Progenitor cell of endocrine pancreas (in vitro differentiated cells): ENCODE results near the gene CR1L. TPM values are rescaled to one million over a fixed set of nuclear protein-coding genes. Genes with fewer than 3 reads are reported as not detected.

ENCODE experiments used
- DNase-seq: peaks from one replicate; pipeline ENCODE4 v3.0.0; 2021; ENCODE audit warnings: low spot score; ENCODE audit not compliant: unreplicated experiment
- H3K27ac Mint-ChIP-seq: 2 replicates; pipeline ENCODE4 v1.8.0; 2021; ENCODE audit warnings: mild to moderate bottlenecking, moderate library complexity, mixed read lengths
- H3K27me3 Mint-ChIP-seq: 2 replicates; pipeline ENCODE4 v1.8.0; 2021; ENCODE audit warnings: mixed read lengths
- H3K36me3 Mint-ChIP-seq: 2 replicates; pipeline ENCODE4 v1.8.0; 2022; ENCODE audit warnings: mixed read lengths; ENCODE audit not compliant: insufficient read depth
- H3K4me1 Mint-ChIP-seq: 2 replicates; pipeline ENCODE4 v1.8.0; 2021; ENCODE audit warnings: low read depth, mixed read lengths
- H3K4me3 Mint-ChIP-seq: 2 replicates; pipeline ENCODE4 v1.8.0; 2021; ENCODE audit warnings: low read depth, mild to moderate bottlenecking, moderate library complexity, mixed read lengths
- H3K9me3 Mint-ChIP-seq: 2 replicates; pipeline ENCODE4 v1.8.0; 2021; ENCODE audit warnings: low read depth, mixed read lengths
- CTCF ChIP-seq: fragments of 200-600 bp; sonication (generic); IDR thresholded peaks from one replicate; pipeline ENCODE4 v1.5.0; 2021; ENCODE audit warnings: antibody characterized with exemption, mild to moderate bottlenecking; ENCODE audit not compliant: unreplicated experiment
- total RNA-seq: library from RNA; stranded (reverse); gene quantifications from 2 replicates; pipeline ENCODE4 v1.2.1, GENCODE V29; 2021

The CR1L gene
- total RNA-seq, 1 donor from 2014 or later = not detected

GRCh38 chr1:207752456-207752998 is 107.6 kb downstream of the CR1L start:
- peak; percentile 27 for DNase-seq
- H3K27ac Mint-ChIP-seq = peak overlapping the region; percentile 99
- peaks cover 2% of the 10 kb centered on the region for H3K9me3 Mint-ChIP-seq
- no peaks in the 10 kb centered on the region for H3K36me3 Mint-ChIP-seq
- peak overlapping the region; percentile 99 for H3K4me3 Mint-ChIP-seq
- TF ChIP-seq CTCF = no peak
- H3K4me1 Mint-ChIP-seq = peaks cover 56% of the 10 kb centered on the region
- no peaks in the 10 kb centered on the region for H3K27me3 Mint-ChIP-seq

GRCh38 chr1:207753611-207754010 is 108.7 kb downstream of the CR1L start:
- peak overlapping the region; percentile 99 for H3K4me3 Mint-ChIP-seq
- no peaks in the 10 kb centered on the region for H3K36me3 Mint-ChIP-seq
- peaks cover 56% of the 10 kb centered on the region for H3K4me1 Mint-ChIP-seq
- H3K9me3 Mint-ChIP-seq = no peaks in the 10 kb centered on the region
- TF ChIP-seq CTCF = no peak
- peak overlapping the region; percentile 99 for H3K27ac Mint-ChIP-seq
- H3K27me3 Mint-ChIP-seq = no peaks in the 10 kb centered on the region
- no peak for DNase-seq

GRCh38 chr1:207754011-207754410 is 109.1 kb downstream of the CR1L start:
- peak overlapping the region; percentile 99 for H3K27ac Mint-ChIP-seq
- H3K4me3 Mint-ChIP-seq = peak overlapping the region; percentile 99
- DNase-seq = no peak
- TF ChIP-seq CTCF = no peak
- H3K36me3 Mint-ChIP-seq = peaks cover under 1% of the 10 kb centered on the region
- H3K9me3 Mint-ChIP-seq = no peaks in the 10 kb centered on the region
- H3K27me3 Mint-ChIP-seq = no peaks in the 10 kb centered on the region
- peaks cover 56% of the 10 kb centered on the region for H3K4me1 Mint-ChIP-seq

GRCh38 chr1:207754974-207755700 is 110.2 kb downstream of the CR1L start:
- TF ChIP-seq CTCF = no peak
- DNase-seq = no peak
- Mint-ChIP-seq H3K36me3 (peaks cover 5% of the 10 kb centered on the region), H3K27ac (peak overlapping the region; percentile 53), H3K4me3 (peak overlapping the region; percentile 27), H3K27me3 (no peaks in the 10 kb centered on the region), H3K4me1 (peaks cover 56% of the 10 kb centered on the region), H3K9me3 (no peaks in the 10 kb centered on the region)

GRCh38 chr1:207755846-207756693 is 111.1 kb downstream of the CR1L start:
- no peak for TF ChIP-seq CTCF
- no peak for DNase-seq
- H3K36me3 Mint-ChIP-seq = peaks cover 13% of the 10 kb centered on the region
- peak overlapping the region; percentile 81 for H3K27ac Mint-ChIP-seq
- H3K27me3 Mint-ChIP-seq = no peaks in the 10 kb centered on the region
- peaks cover 48% of the 10 kb centered on the region for H3K4me1 Mint-ChIP-seq
- H3K4me3 Mint-ChIP-seq = peak overlapping the region; percentile 7
- H3K9me3 Mint-ChIP-seq = no peaks in the 10 kb centered on the region
